Measurements from ENCODE around the gene TRAF3IP3. TPM values are rescaled to one million over a fixed set of nuclear protein-coding genes. Genes with fewer than 3 reads are reported as not detected.

TRAF3IP3 gene
- total and polyA plus RNA-seq, 5 donors from 2014 or later: 450 to 594 (median 496) TPM

DNA sequence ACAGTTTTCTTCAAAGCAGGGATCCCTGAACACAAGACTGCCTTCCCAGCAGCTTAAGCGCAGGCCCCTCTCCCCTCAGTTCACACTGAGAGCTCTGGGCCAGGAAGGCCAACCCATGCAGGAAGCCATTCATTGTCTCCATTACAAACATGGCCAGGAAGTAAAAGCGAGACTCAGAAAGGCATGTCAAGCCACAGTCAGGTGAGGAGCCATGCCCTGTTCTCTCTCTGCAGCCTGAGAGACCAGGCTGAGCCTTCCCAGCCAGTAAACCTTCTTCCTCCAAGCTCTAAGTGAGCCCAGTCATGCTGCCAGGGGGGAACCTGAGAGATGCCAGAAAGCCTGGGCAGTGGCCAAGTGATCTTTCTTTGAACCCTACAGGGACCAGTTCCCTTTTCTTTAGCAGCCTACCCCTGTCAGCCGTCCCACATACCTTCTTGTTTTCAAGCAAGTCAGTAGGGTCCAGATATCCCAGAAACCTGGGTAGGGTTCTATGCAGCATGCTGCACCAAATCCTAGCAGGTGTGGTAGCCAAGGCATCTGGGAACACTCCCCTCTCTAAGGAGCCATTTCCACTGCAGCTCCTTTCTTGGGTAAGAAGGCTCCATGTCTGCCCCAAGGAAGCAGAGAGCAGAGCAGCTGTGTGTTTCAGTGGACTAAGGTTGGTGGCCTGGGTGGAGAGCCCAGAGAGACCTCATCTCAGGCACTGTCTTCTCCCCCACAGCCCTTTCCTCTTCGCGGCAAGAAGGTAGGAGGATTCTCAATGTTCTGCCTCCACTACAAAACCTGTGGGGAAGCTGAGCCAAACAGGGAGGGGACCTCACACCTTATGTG is 977 bp downstream of the TRAF3IP3 start:
- Mint-ChIP-seq H3K27ac (peak overlapping the region in 2 of 3 donors; percentile 93 to 99), H3K36me3 (peaks cover 40% of the 10 kb centered on the region)

DNA sequence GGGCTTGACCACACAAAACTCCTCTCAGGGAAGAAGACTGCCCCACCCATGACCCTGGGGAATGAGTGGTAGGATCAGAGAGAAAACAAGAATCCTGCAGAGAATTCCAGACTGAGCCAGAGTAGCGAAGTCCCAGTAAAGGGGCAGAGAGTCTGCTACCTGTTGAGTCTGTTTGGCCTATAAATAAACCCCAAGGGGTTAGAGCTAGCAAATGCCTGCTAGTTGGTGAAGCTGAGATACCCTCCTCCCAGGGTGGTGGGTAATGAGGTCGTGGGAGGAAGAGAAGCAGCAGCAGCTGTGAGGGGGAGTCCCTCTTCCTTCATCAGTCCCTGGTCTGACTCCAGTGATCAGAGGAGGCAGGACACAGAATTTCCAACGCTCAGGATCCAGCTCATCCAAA is 2.5 kb downstream of the TRAF3IP3 start:
- H3K27me3 Mint-ChIP-seq: no peaks in the 10 kb centered on the region
- DNase-seq (no peak), ATAC-seq (ENCODE audit: low read depth in 2 of 2) (no peak)
- Histone ChIP-seq H3K4me1 (ENCODE audit: control insufficient read depth, insufficient read depth, low read length, poor library complexity, severe bottlenecking) (peaks cover 92% of the 10 kb centered on the region), H3K36me3 (ENCODE audit: control insufficient read depth, insufficient read depth, low read length) (peaks cover 48% of the 10 kb centered on the region), H3K27me3 (ENCODE audit: control insufficient read depth, insufficient read depth, low read length) (no peaks in the 10 kb centered on the region), H3K9me3 (ENCODE audit: control insufficient read depth in 2 of 2, low read length in 2 of 2) (no peaks in the 10 kb centered on the region), H3K4me3 (ENCODE audit: low read depth, low read length) (peak overlapping the region; percentile 97), H3K27ac (ENCODE audit: insufficient read depth, low read length, poor library complexity, severe bottlenecking) (peak overlapping the region; percentile 80)
- H3K9me3 Mint-ChIP-seq: no peaks in the 10 kb centered on the region
- H3K27ac Mint-ChIP-seq: peak overlapping the region in 2 of 3 donors; percentile 93 to 99
- H3K4me3 Mint-ChIP-seq: peak overlapping the region; percentile 95 to 99 (median 98)
- H3K36me3 Mint-ChIP-seq: peaks cover 56% of the 10 kb centered on the region
- H3K4me1 Mint-ChIP-seq: peaks cover 32 to 78% (median 61%) of the 10 kb centered on the region in 4 donors

More for the DNA sequence above, 977 bp downstream of the TRAF3IP3 start:
- DNase-seq (peak in 2 of 3 donors; percentile 56 to 65), ATAC-seq (ENCODE audit: low read depth in 2 of 2) (peak; percentile 43 to 50)
- H3K9me3 ChIP-seq (ENCODE audit: control insufficient read depth in 2 of 2, low read length in 2 of 2): no peaks in the 10 kb centered on the region
- Mint-ChIP-seq H3K4me1 (peaks cover 29 to 78% (median 59%) of the 10 kb centered on the region in 4 donors), H3K9me3 (no peaks in the 10 kb centered on the region), H3K27me3 (no peaks in the 10 kb centered on the region), H3K4me3 (peak overlapping the region; percentile 95 to 99 (median 98))
- H3K4me1 ChIP-seq (ENCODE audit: control insufficient read depth, insufficient read depth, low read length, poor library complexity, severe bottlenecking): peaks cover 93% of the 10 kb centered on the region
- peaks cover 32% of the 10 kb centered on the region for H3K36me3 ChIP-seq (ENCODE audit: control insufficient read depth, insufficient read depth, low read length)
- no peaks in the 10 kb centered on the region for H3K27me3 ChIP-seq (ENCODE audit: control insufficient read depth, insufficient read depth, low read length)
- H3K27ac ChIP-seq (ENCODE audit: insufficient read depth, low read length, poor library complexity, severe bottlenecking): peak overlapping the region; percentile 80
- H3K4me3 ChIP-seq (ENCODE audit: low read depth, low read length): peak overlapping the region; percentile 97

DNA sequence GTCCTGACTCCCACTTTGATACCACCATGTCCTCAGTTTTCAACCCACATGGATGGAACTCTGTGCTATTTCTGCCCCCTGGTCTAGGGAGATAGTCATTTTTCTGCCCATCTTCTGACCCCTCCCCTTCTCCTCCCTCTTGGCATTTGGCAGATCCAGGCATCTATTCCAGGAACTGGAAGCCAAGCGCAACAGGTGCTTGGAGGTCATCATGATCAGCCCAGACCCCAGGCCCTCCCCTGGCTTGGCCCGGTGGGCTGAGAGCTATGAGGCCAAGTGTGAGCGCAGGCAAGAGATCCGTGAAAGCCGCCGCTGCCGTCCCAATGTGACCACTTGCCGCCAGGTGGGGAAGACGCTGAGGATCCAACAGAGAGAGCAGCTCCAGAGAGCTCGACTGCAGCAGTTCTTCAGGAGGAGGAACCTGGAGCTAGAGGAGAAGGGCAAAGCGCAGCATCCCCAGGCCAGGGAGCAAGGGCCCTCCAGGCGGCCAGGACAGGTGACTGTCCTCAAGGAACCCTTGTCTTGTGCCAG is 4.0 kb downstream of the TRAF3IP3 start:
- Mint-ChIP-seq H3K27me3 (no peaks in the 10 kb centered on the region), H3K9me3 (no peaks in the 10 kb centered on the region), H3K27ac (peak overlapping the region in 2 of 3 donors; percentile 75 to 99), H3K4me3 (peak overlapping the region; percentile 95 to 99 (median 98)), H3K4me1 (peaks cover 37 to 78% (median 65%) of the 10 kb centered on the region in 4 donors), H3K36me3 (peaks cover 65% of the 10 kb centered on the region)
- Histone ChIP-seq H3K4me1 (ENCODE audit: control insufficient read depth, insufficient read depth, low read length, poor library complexity, severe bottlenecking) (peaks cover 95% of the 10 kb centered on the region), H3K27ac (ENCODE audit: insufficient read depth, low read length, poor library complexity, severe bottlenecking) (peak overlapping the region; percentile 80), H3K27me3 (ENCODE audit: control insufficient read depth, insufficient read depth, low read length) (no peaks in the 10 kb centered on the region), H3K9me3 (ENCODE audit: control insufficient read depth in 2 of 2, low read length in 2 of 2) (no peaks in the 10 kb centered on the region), H3K4me3 (ENCODE audit: low read depth, low read length) (peak overlapping the region; percentile 97), H3K36me3 (ENCODE audit: control insufficient read depth, insufficient read depth, low read length) (peaks cover 63% of the 10 kb centered on the region)
- ATAC-seq (ENCODE audit: low read depth in 2 of 2) (no peak), DNase-seq (no peak)

DNA sequence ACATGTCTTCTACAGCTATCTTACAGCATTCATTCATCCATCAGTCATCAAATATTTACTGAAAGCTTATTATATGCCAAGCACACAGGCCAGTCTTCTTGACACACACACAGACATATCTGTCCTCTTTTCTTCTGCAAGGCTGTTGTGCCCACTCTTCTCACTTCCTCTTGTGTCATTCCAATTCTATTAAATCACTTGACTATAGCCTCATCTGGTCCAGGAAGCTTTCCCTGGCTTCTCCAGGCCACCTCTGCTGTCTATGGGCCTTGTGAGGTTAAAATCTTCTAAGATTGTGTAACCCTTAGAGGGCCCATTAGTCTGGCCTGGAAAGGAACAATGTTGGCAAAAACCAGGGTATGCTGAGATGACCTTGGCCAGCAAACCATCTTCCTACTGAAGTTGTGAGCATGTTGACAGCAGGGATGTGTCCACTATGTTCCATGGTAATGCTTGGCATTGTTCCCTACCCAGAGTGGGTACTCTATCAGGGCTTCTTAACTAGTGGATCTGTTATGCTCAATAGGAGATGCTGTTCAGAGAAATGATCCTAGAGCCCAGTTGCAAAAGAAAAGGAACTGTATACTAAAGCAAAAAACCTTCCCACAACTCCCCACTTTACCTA is 5.3 kb downstream of the TRAF3IP3 start:
- peak overlapping the region in 2 of 3 donors; percentile 96 for H3K27ac Mint-ChIP-seq
- H3K27ac ChIP-seq (ENCODE audit: insufficient read depth, low read length, poor library complexity, severe bottlenecking): peak overlapping the region; percentile 80

DNA sequence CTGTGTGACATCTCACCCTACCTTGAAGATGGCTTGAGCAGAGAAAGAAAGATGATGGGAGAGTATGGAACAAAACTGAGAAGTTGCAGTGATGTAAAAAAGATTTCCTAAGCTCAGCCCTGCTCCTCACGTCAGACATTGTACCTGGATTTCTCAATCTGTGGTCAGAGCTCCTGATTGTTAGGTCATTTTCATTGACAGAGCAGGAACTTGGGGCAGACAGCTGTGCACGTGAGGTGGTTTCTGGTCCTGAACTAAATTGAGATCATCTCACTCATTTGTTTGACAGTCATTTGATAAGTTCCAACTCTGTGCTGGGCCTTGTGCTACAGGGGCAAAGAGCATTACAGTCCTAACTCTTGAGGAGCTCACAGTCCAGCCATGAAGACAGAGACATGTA is 10.2 kb downstream of the TRAF3IP3 start:
- Mint-ChIP-seq H3K27ac (peak overlapping the region in 2 of 3 donors; percentile 95 to 98), H3K4me1 (peaks cover 26 to 74% (median 51%) of the 10 kb centered on the region in 4 donors), H3K9me3 (no peaks in the 10 kb centered on the region), H3K36me3 (peaks cover 66% of the 10 kb centered on the region), H3K27me3 (no peaks in the 10 kb centered on the region), H3K4me3 (peak overlapping the region in 1 of 4 donors; percentile 97)
- ATAC-seq (ENCODE audit: low read depth in 2 of 2) (no peak), DNase-seq (no peak)
- H3K4me3 ChIP-seq (ENCODE audit: low read depth, low read length): peak overlapping the region; percentile 91
- no peaks in the 10 kb centered on the region for H3K27me3 ChIP-seq (ENCODE audit: control insufficient read depth, insufficient read depth, low read length)
- no peaks in the 10 kb centered on the region for H3K9me3 ChIP-seq (ENCODE audit: control insufficient read depth in 2 of 2, low read length in 2 of 2)
- H3K27ac ChIP-seq (ENCODE audit: insufficient read depth, low read length, poor library complexity, severe bottlenecking): peak overlapping the region; percentile 80
- peaks cover 95% of the 10 kb centered on the region for H3K4me1 ChIP-seq (ENCODE audit: control insufficient read depth, insufficient read depth, low read length, poor library complexity, severe bottlenecking)
- H3K36me3 ChIP-seq (ENCODE audit: control insufficient read depth, insufficient read depth, low read length): peaks cover 63% of the 10 kb centered on the region

More for the DNA sequence above, 5.3 kb downstream of the TRAF3IP3 start:
- Mint-ChIP-seq H3K36me3 (peaks cover 68% of the 10 kb centered on the region), H3K9me3 (no peaks in the 10 kb centered on the region), H3K27me3 (no peaks in the 10 kb centered on the region), H3K4me1 (peaks cover 29 to 77% (median 62%) of the 10 kb centered on the region in 4 donors), H3K4me3 (peak overlapping the region; percentile 57 to 95 (median 86))
- Histone ChIP-seq H3K9me3 (ENCODE audit: control insufficient read depth in 2 of 2, low read length in 2 of 2) (no peaks in the 10 kb centered on the region), H3K36me3 (ENCODE audit: control insufficient read depth, insufficient read depth, low read length) (peaks cover 74% of the 10 kb centered on the region), H3K27me3 (ENCODE audit: control insufficient read depth, insufficient read depth, low read length) (no peaks in the 10 kb centered on the region), H3K4me3 (ENCODE audit: low read depth, low read length) (peak overlapping the region; percentile 67), H3K4me1 (ENCODE audit: control insufficient read depth, insufficient read depth, low read length, poor library complexity, severe bottlenecking) (peaks cover 97% of the 10 kb centered on the region)
- DNase-seq (no peak), ATAC-seq (ENCODE audit: low read depth in 2 of 2) (no peak)

DNA sequence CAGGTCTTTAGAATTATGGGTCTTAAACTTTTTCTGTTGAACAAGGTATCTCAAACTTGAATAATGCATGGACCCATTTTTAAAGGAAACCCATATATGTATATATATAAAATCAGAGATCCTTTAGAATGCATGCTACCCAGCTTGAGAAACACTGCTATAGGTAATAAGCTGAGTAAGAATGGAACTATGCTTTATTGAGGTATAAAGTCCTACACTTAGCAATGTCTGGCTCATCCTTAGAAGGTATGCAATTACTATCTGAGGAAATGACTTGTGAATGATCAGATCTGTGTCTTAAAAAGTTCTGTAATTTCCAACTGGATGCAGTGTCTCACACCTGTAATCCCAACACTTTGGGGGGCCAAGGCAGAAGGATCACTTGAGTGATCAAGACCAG is 11.2 kb downstream of the TRAF3IP3 start:
- Histone ChIP-seq H3K27me3 (ENCODE audit: control insufficient read depth, insufficient read depth, low read length) (no peaks in the 10 kb centered on the region), H3K9me3 (ENCODE audit: control insufficient read depth in 2 of 2, low read length in 2 of 2) (no peaks in the 10 kb centered on the region), H3K4me1 (ENCODE audit: control insufficient read depth, insufficient read depth, low read length, poor library complexity, severe bottlenecking) (peaks cover 95% of the 10 kb centered on the region), H3K27ac (ENCODE audit: insufficient read depth, low read length, poor library complexity, severe bottlenecking) (peak overlapping the region; percentile 80), H3K4me3 (ENCODE audit: low read depth, low read length) (peak overlapping the region; percentile 91), H3K36me3 (ENCODE audit: control insufficient read depth, insufficient read depth, low read length) (peaks cover 54% of the 10 kb centered on the region)
- peaks cover 56% of the 10 kb centered on the region for H3K36me3 Mint-ChIP-seq
- ATAC-seq (ENCODE audit: low read depth in 2 of 2) (no peak), DNase-seq (peak in 1 of 3 donors; percentile 28)
- peaks cover 17 to 63% (median 42%) of the 10 kb centered on the region in 4 donors for H3K4me1 Mint-ChIP-seq
- no peak overlapping the region for H3K4me3 Mint-ChIP-seq
- no peaks in the 10 kb centered on the region for H3K27me3 Mint-ChIP-seq
- no peaks in the 10 kb centered on the region for H3K9me3 Mint-ChIP-seq
- peak overlapping the region in 2 of 3 donors; percentile 95 to 98 for H3K27ac Mint-ChIP-seq

DNA sequence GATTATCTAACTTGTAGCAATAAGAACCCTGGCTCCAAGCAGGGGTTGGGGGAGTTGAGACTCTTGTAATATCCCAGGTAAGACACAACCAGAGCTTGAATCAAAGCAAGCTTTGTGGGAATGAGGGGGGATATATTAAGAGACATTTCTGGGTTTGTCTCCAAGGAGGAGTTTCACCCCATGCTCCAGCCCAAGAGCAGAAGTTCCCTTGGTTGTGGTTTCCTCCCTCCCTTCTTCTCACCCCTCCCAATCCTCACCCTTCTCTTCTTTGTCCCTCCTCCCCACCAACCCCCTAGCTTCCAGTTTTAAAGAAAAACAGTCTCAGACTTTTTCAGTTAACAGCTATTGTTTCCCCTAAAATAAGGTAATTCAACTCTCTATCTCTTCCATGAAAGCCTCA is 11.9 kb downstream of the TRAF3IP3 start:
- Histone ChIP-seq H3K27me3 (ENCODE audit: control insufficient read depth, insufficient read depth, low read length) (no peaks in the 10 kb centered on the region), H3K4me3 (ENCODE audit: low read depth, low read length) (peak overlapping the region; percentile 91), H3K36me3 (ENCODE audit: control insufficient read depth, insufficient read depth, low read length) (peaks cover 54% of the 10 kb centered on the region), H3K4me1 (ENCODE audit: control insufficient read depth, insufficient read depth, low read length, poor library complexity, severe bottlenecking) (peaks cover 95% of the 10 kb centered on the region), H3K27ac (ENCODE audit: insufficient read depth, low read length, poor library complexity, severe bottlenecking) (peak overlapping the region; percentile 80), H3K9me3 (ENCODE audit: control insufficient read depth in 2 of 2, low read length in 2 of 2) (no peaks in the 10 kb centered on the region)
- H3K27ac Mint-ChIP-seq: peak overlapping the region in 1 of 3 donors; percentile 95
- no peaks in the 10 kb centered on the region for H3K27me3 Mint-ChIP-seq
- H3K36me3 Mint-ChIP-seq: peaks cover 50% of the 10 kb centered on the region
- peak in 1 of 3 donors; percentile 22 for DNase-seq
- H3K4me3 Mint-ChIP-seq: no peak overlapping the region
- ATAC-seq (ENCODE audit: low read depth in 2 of 2): no peak
- H3K4me1 Mint-ChIP-seq: peaks cover 10 to 57% (median 37%) of the 10 kb centered on the region in 4 donors
- no peaks in the 10 kb centered on the region for H3K9me3 Mint-ChIP-seq
